Measurements from ENCODE around the gene MYO18B. TPM values are rescaled to one million over a fixed set of nuclear protein-coding genes. Genes with fewer than 3 reads are reported as not detected.

MYO18B gene
- total RNA-seq (under 1 TPM in 2 of 7 donors, not detected in 5; 0.02 to 0.23 TPM), polyA plus RNA-seq (under 1 TPM; 0.03 to 0.16 TPM)
- long read RNA-seq, donor 1: 0 reads
- long read RNA-seq, donor 2: 0 reads
- long read RNA-seq, donor 3: 0 reads

DNA sequence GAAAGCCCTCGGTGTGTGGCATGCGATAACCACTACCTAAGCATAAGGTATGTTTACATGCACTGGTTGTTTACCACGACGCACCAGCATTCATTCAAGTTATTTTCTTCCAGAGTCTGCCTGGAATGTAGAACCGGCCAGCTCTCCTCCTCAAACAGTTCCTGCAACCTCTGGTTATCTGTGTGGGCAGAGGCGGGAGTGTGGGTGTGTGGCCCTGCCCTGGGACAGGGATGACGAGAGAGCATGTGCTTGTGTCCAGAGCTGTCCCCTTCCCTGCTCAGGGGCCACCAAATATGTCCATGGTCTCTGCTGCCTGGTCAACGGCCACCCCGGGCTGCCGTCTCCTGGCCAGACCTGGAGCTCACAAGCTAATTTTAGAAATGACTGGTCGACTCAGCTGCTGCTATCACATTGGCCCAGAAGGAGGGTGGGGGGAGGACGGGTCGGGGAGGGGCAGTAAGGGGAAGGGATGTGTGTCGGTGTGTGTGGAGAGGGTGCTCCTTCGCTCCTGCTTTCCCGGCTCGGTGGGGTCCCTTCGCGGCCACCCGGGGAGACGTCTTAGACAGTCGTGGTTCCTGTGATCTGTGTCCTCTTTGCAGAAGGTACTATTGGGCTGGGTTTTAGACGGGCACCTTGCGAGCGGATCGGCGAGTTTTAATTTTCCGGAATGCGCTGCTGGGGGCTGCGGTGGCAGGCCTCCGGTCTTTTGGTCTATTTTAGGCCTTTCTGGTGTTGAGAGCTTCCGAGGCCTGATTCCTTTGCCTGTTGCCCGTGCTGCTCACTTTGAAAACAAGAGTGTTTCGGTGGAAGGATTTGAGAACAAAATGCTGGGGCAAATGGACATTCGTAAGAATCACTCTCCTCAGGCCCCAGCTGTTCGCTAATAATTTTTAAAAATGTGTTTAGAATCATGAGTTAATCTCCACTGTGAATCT, at the start of gene MYO18B:
TSS of gene MYO18B (plus strand) at position 497 of the 935 bp plus-strand sequence. CDS start 18,905 bp downstream, outside the sequence.
- 75 to 79% (median 78%) methylated on average over 36 of the region's 36 CpGs for WGBS, 3 donors
- TF ChIP-seq POLR2A (IDR thresholded peaks at IDR 0.05) (no peak), EP300 (IDR thresholded peaks at IDR 0.05) (no peak), CTCF (IDR thresholded peaks at IDR 0.05) (no peak)
- H3K9me3 ChIP-seq: no peaks in the 10 kb centered on the region
- H3K27ac ChIP-seq: no peak within 1 kb of the TSS
- no peak for DNase-seq
- no peaks in the 10 kb centered on the region for H3K4me1 ChIP-seq (ENCODE audit: insufficient read depth)
- H3K4me3 ChIP-seq: no peak within 1 kb of the TSS
- intact Hi-C loops (cut with DNase I): no loop called here
- H3K36me3 ChIP-seq: no peaks in the 10 kb centered on the region
- H3K27me3 ChIP-seq: no peaks in the 10 kb centered on the region

DNA sequence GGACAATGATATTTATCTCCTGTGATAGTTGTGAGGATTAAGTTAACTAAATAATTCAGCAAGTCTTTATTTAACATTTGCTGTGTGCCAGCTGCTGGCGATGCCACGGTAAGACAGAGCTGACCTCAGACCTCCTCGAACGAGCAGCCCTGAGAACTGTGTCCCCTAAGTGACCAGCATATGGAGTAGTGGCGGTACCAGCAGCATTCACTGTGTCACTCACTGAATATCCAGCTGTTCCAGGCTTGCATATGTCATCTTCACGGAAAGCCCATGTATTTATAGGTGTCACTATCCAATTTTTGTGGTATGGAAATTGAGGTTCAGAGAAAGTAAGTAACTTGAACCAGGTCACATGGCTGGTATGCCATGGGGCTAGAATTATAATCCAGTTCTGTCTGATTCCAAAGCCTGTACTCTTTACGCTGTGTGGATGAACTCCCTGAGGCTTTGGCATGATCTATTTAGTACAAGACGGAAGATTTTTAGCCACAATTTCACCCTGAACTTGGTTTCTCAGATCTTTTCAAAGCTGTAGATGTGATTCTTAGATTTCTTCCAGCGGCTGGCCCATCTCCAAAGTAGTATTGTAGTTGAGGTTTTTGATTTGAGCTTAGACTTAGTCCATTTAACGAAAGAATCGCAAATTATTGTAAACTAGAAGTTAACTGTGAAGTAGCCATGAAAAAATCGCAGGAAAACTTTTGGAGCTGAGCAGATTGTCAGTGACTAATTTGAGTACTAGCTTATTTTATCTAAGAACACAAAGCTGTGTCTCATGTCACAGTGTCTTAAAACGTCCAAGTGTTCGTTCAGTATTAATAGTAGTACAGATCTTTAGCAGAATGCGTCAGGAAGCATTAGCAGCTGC, 49.4 kb upstream of the MYO18B start:
- Histone ChIP-seq H3K36me3 (no peaks in the 10 kb centered on the region), H3K9me3 (no peaks in the 10 kb centered on the region), H3K4me1 (ENCODE audit: insufficient read depth) (no peaks in the 10 kb centered on the region), H3K27ac (no peak overlapping the region), H3K27me3 (no peaks in the 10 kb centered on the region), H3K4me3 (no peak overlapping the region)
- DNase-seq: no peak
- WGBS, 3 donors: 86 to 88% (median 87%) methylated on average over 15 of the region's 15 CpGs
- TF ChIP-seq POLR2A (IDR thresholded peaks at IDR 0.05): no peak
- TF ChIP-seq EP300 (IDR thresholded peaks at IDR 0.05): no peak
- intact Hi-C loops (cut with DNase I): loop anchor here in 1 of 4 donors (10.0 kb wide), 1 partner anchor 138 kb away; no protein-coding TSS in a partner anchor

DNA sequence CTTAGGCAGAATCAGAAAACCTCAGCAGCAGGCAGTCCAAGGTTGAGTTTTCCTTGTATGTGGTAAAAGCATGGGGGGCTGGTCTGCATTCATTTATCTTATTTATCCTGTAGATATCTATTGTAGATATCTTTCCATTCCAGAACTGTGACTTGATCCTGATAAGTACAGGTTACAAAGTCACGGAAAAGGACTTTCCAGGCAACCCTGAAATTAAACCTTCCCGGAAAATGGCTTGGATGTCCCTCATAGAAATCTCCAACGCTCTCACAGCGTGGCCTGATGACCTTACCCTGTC, 48.8 kb upstream of the MYO18B start:
- Histone ChIP-seq H3K36me3 (no peaks in the 10 kb centered on the region), H3K9me3 (no peaks in the 10 kb centered on the region), H3K27me3 (no peaks in the 10 kb centered on the region), H3K4me1 (ENCODE audit: insufficient read depth) (no peaks in the 10 kb centered on the region), H3K27ac (no peak overlapping the region), H3K4me3 (no peak overlapping the region)
- intact Hi-C loops (cut with DNase I): loop anchor here in 1 of 4 donors (10.0 kb wide), 1 partner anchor 138 kb away; no protein-coding TSS in a partner anchor
- DNase-seq: no peak
- TF ChIP-seq EP300 (IDR thresholded peaks at IDR 0.05) (no peak), POLR2A (IDR thresholded peaks at IDR 0.05) (no peak), CTCF (IDR thresholded peaks at IDR 0.05) (no peak)
- 92 to 97% (median 97%) methylated on average over 4 of the region's 4 CpGs for WGBS, 3 donors

- H3K4me3 ChIP-seq: no peak overlapping the region
- no peaks in the 10 kb centered on the region for H3K4me1 ChIP-seq (ENCODE audit: insufficient read depth)
- intact Hi-C loops (cut with DNase I): loop anchor here in 1 of 4 donors (10.0 kb wide), 1 partner anchor 140 kb away; no protein-coding TSS in a partner anchor
- no peaks in the 10 kb centered on the region for H3K36me3 ChIP-seq
- no peaks in the 10 kb centered on the region for H3K9me3 ChIP-seq
- no peak overlapping the region for H3K27ac ChIP-seq
- TF ChIP-seq POLR2A (IDR thresholded peaks at IDR 0.05) (no peak), EP300 (IDR thresholded peaks at IDR 0.05) (no peak), CTCF (IDR thresholded peaks at IDR 0.05) (no peak)
- 90 to 93% (median 92%) methylated on average over 16 of the region's 16 CpGs for WGBS, 3 donors
- no peak for DNase-seq
- H3K27me3 ChIP-seq: no peaks in the 10 kb centered on the region
These were observed 47.6 kb upstream of the MYO18B start for GRCh38 chr22:25694196-25694907.

Measured in ovary (tissue), 10 donors.